Measurements from ENCODE around the gene ETV6. TPM values are rescaled to one million over a fixed set of nuclear protein-coding genes. Genes with fewer than 3 reads are reported as not detected.

The ETV6 gene
- polyA plus RNA-seq, 2 of the 4 experiments (the other 2 are of a cell fraction), result 4.0 to 7.0 TPM

- H3K4me1 ChIP-seq, result peaks cover 12% of the 10 kb centered on the region
- no peaks in the 10 kb centered on the region for H3K9me3 ChIP-seq
- H3K27ac ChIP-seq, result peak overlapping the region in 1 of 2 experiments; percentile 26; a peak in 1 of 6 replicates
- ChIA-PET CTCF (no interaction called here), POLR2A (no interaction called here)
- TF ChIP-seq USF2 (IDR thresholded peaks at IDR 0.05) (no peak), POLR2A (IDR thresholded peaks at IDR 0.05; ENCODE audit: low read length) (no peak), HMGXB4 (CRISPR knock-in tag; IDR thresholded peaks at IDR 0.05; ENCODE audit: borderline replicate concordance) (no peak), ATOH8 (CRISPR knock-in tag; IDR thresholded peaks at IDR 0.05; ENCODE audit: low read depth) (no peak), CHD4 (IDR thresholded peaks at IDR 0.05; ENCODE audit: borderline replicate concordance) (no peak), TFCP2L1 (CRISPR knock-in tag; IDR thresholded peaks at IDR 0.05) (no peak), EHF (CRISPR knock-in tag; IDR thresholded peaks at IDR 0.05) (no peak), JUN (IDR thresholded peaks at IDR 0.05) (no peak), HOXB13 (CRISPR knock-in tag; IDR thresholded peaks at IDR 0.05; ENCODE audit: low read depth) (no peak), CBX8 (IDR thresholded peaks at IDR 0.05) (no peak), MYC (IDR thresholded peaks at IDR 0.05; ENCODE audit: borderline replicate concordance, low read length) (no peak), REST (IDR thresholded peaks at IDR 0.05) (no peak), BHLHE40 (IDR thresholded peaks at IDR 0.05; ENCODE audit: low read depth, low read length) (no peak), JUNB (IDR thresholded peaks at IDR 0.05) (no peak)
- FAIRE-seq (no peak), ATAC-seq (no peak), DNase-seq (ENCODE audit: low read depth in 1 of 2, low spot score in 1 of 2) (no peak)
- no peak overlapping the region for H3K4me2 ChIP-seq
- H3K4me3 ChIP-seq, result no peak overlapping the region
- WGBS (ENCODE audit: missing lambda C conversion rate), result 94% methylated on average over 7 of the region's 7 CpGs
These were observed 174.6 kb downstream of the ETV6 start for GRCh38 chr12:11824069-11824468.

GRCh38 chr12:11824736-11825135 is 175.3 kb downstream of the ETV6 start:
- no peak for DNase-seq (ENCODE audit: low read depth in 1 of 2, low spot score in 1 of 2)
- H3K4me2 ChIP-seq, result no peak overlapping the region
- no peak for FAIRE-seq
- H3K4me1 ChIP-seq, result peaks cover 12% of the 10 kb centered on the region
- no peak overlapping the region for H3K4me3 ChIP-seq
- ChIA-PET POLR2A (no interaction called here), CTCF (no interaction called here)
- no peak overlapping the region for H3K27ac ChIP-seq
- no peaks in the 10 kb centered on the region for H3K9me3 ChIP-seq
- TF ChIP-seq BCL3 (IDR thresholded peaks at IDR 0.05), result no peak
- TF ChIP-seq MYC (IDR thresholded peaks at IDR 0.05; ENCODE audit: borderline replicate concordance, low read length), result no peak
- no peak for TF ChIP-seq CBX2 (IDR thresholded peaks at IDR 0.05; ENCODE audit: borderline replicate concordance, low read depth)
- TF ChIP-seq KDM1A (IDR thresholded peaks at IDR 0.05; ENCODE audit: low read depth), result no peak
- no peak for TF ChIP-seq PBX3 (IDR thresholded peaks at IDR 0.05)
- no peak for TF ChIP-seq USF2 (IDR thresholded peaks at IDR 0.05)
- no peak for TF ChIP-seq NPAS2 (CRISPR knock-in tag; IDR thresholded peaks at IDR 0.05; ENCODE audit: borderline replicate concordance)
- no peak for TF ChIP-seq SMC3 (IDR thresholded peaks at IDR 0.05)
- no peak for TF ChIP-seq POLR2A (IDR thresholded peaks at IDR 0.05; ENCODE audit: low read length)
- no peak for TF ChIP-seq JUN (IDR thresholded peaks at IDR 0.05)
- no peak for TF ChIP-seq CEBPB (IDR thresholded peaks at IDR 0.05)
- TF ChIP-seq ZSCAN20 (CRISPR knock-in tag; IDR thresholded peaks at IDR 0.05), result no peak
- no peak for TF ChIP-seq ZC3H11A (IDR thresholded peaks at IDR 0.05)
- TF ChIP-seq RARB (CRISPR knock-in tag; IDR thresholded peaks at IDR 0.05), result no peak
- TF ChIP-seq EP300 (IDR thresholded peaks at IDR 0.05), result no peak
- no peak for TF ChIP-seq E2F6 (IDR thresholded peaks at IDR 0.05; ENCODE audit: borderline replicate concordance, low read depth)
- TF ChIP-seq CHD2 (IDR thresholded peaks at IDR 0.05; ENCODE audit: low read length, partially characterized antibody), result no peak
- no peak for ATAC-seq
- 87% methylated on average over 3 of the region's 3 CpGs for WGBS (ENCODE audit: missing lambda C conversion rate)

Data from A549 (cell line).